ENCODE results near the gene FBN1.

FBN1 gene

GRCh38 chr15:48396020-48396419 lies 249.5 kb downstream of the FBN1 start:
- DNase-seq (ENCODE audit: low read depth in 2 of 2): no peak

GRCh38 chr15:48395521-48396011 lies 249.9 kb downstream of the FBN1 start:
- no peak for DNase-seq (ENCODE audit: low read depth in 2 of 2)

- no peak for DNase-seq (ENCODE audit: low read depth in 2 of 2)
Measured at GRCh38 chr15:48394970-48395369, 250.5 kb downstream of the FBN1 start.

- DNase-seq (ENCODE audit: low read depth in 2 of 2): no peak
Measured at GRCh38 chr15:48393645-48394506, 251.6 kb downstream of the FBN1 start.

- no peak for DNase-seq (ENCODE audit: low read depth in 2 of 2)
Measured at GRCh38 chr15:48392356-48392755, 253.2 kb downstream of the FBN1 start.

GRCh38 chr15:48391950-48392349 lies 253.6 kb downstream of the FBN1 start:
- DNase-seq (ENCODE audit: low read depth in 2 of 2): no peak

- no peak for DNase-seq (ENCODE audit: low read depth in 2 of 2)
Measured at GRCh38 chr15:48389691-48390143, 255.8 kb downstream of the FBN1 start.

- no peak for DNase-seq (ENCODE audit: low read depth in 2 of 2)
Measured at GRCh38 chr15:48388910-48389309, 256.6 kb downstream of the FBN1 start.

- DNase-seq (ENCODE audit: low read depth in 2 of 2): no peak
Measured at GRCh38 chr15:48388016-48388851, 257.3 kb downstream of the FBN1 start.

GRCh38 chr15:48385031-48385830 lies 260.3 kb downstream of the FBN1 start:
- no peak for DNase-seq (ENCODE audit: low read depth in 2 of 2)

- DNase-seq (ENCODE audit: low read depth in 2 of 2): no peak
Measured at GRCh38 chr15:48384616-48385015, 260.9 kb downstream of the FBN1 start.

GRCh38 chr15:48383031-48383430 lies 262.5 kb downstream of the FBN1 start:
- no peak for DNase-seq (ENCODE audit: low read depth in 2 of 2)

GRCh38 chr15:48381861-48382260 lies 263.6 kb downstream of the FBN1 start:
- DNase-seq (ENCODE audit: low read depth in 2 of 2): no peak

- DNase-seq (ENCODE audit: low read depth in 2 of 2): no peak
Measured at GRCh38 chr15:48380198-48380597, 265.3 kb downstream of the FBN1 start.

- DNase-seq (ENCODE audit: low read depth in 2 of 2): no peak
Measured at GRCh38 chr15:48375767-48376166, 269.7 kb downstream of the FBN1 start.

GRCh38 chr15:48374472-48374871 lies 271.0 kb downstream of the FBN1 start:
- no peak for DNase-seq (ENCODE audit: low read depth in 2 of 2)

- DNase-seq (ENCODE audit: low read depth in 2 of 2): no peak
Measured at GRCh38 chr15:48373821-48374451, 271.6 kb downstream of the FBN1 start.

GRCh38 chr15:48371961-48372360 lies 273.5 kb downstream of the FBN1 start:
- no peak for DNase-seq (ENCODE audit: low read depth in 2 of 2)

- no peak for DNase-seq (ENCODE audit: low read depth in 2 of 2)
Measured at GRCh38 chr15:48371550-48371949, 274.0 kb downstream of the FBN1 start.

GRCh38 chr15:48370460-48370859 lies 275.0 kb downstream of the FBN1 start:
- DNase-seq (ENCODE audit: low read depth in 2 of 2): no peak

- DNase-seq (ENCODE audit: low read depth in 2 of 2): no peak
Measured at GRCh38 chr15:48367483-48367882, 278.0 kb downstream of the FBN1 start.

Measured in stimulated activated CD8-positive, alpha-beta memory T cell treated with anti-CD3 and anti-CD28 coated beads, Interleukin-15, amount 100 ng/mL, for 48 hours (primary cell).